ENCODE results near the gene GRIN2A.

- TF ChIP-seq, protein P1, sequence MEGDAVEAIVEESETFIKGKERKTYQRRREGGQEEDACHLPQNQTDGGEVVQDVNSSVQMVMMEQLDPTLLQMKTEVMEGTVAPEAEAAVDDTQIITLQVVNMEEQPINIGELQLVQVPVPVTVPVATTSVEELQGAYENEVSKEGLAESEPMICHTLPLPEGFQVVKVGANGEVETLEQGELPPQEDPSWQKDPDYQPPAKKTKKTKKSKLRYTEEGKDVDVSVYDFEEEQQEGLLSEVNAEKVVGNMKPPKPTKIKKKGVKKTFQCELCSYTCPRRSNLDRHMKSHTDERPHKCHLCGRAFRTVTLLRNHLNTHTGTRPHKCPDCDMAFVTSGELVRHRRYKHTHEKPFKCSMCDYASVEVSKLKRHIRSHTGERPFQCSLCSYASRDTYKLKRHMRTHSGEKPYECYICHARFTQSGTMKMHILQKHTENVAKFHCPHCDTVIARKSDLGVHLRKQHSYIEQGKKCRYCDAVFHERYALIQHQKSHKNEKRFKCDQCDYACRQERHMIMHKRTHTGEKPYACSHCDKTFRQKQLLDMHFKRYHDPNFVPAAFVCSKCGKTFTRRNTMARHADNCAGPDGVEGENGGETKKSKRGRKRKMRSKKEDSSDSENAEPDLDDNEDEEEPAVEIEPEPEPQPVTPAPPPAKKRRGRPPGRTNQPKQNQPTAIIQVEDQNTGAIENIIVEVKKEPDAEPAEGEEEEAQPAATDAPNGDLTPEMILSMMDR (IDR thresholded peaks at IDR 0.05; ENCODE audit: insufficient read depth, low read length): no peak
- TF ChIP-seq POLR2AphosphoS5 (IDR thresholded peaks at IDR 0.05; ENCODE audit: low read depth): no peak
- TF ChIP-seq SPI1 (IDR thresholded peaks at IDR 0.05; ENCODE audit: borderline replicate concordance, low read depth): no peak
Observed at GRCh38 chr16:9860876-9861275, 321.4 kb downstream of the GRIN2A start.

Data from HL-60 (cell line).